ENCODE measurements around the gene HNRNPC.

The HNRNPC gene

DNA sequence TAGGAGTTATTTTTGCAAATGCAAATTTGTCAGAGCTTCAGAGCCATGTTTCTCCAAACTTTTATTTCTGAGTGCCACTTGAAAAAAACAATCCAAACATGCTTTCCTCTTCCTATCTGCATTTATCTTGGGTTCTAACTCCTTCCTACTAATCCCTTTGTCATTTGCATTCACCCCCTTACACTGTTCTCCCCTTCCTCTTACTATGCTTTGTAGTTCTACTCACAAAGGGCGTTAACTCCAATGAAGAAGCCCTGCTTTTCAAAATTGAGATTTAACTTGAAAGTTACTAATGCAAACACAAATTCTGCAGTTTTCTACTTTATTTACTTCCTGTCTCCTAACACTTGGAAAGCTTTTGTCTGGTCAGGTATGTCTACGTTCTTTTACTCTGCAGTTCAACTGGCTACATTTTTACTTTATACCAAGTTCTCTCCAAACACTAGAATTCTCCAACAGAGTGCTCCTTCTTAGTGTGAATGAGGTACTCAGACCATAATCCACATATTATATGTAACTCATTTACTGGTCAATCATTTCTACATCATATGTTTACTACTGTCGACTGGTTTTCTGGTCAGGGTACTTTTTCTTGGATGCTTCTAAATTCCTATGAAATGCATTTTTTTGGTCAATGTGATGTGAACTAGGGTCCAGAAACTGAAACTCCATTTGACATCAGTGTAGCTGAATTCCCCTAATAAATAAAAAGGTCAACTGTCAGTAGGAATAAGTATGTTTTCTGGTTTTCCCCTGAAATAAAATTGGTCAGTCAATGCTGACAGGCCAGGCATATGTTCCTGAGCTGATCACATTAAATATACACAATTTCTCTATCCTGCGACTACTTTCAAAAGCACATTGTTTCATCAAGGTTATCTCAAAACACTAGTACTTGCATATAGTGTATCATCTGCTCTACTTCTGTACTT lies 62.2 kb downstream of the HNRNPC start:
- H3K14ac ChIP-seq (ENCODE audit: low read length in 2 of 2) = no peak overlapping the region
- H3K27me3 ChIP-seq (ENCODE audit: control insufficient read depth in 1 of 2, insufficient read depth in 1 of 2, low read length in 2 of 2) = no peaks in the 10 kb centered on the region
- no peak overlapping the region for H4K91ac ChIP-seq (ENCODE audit: low read length)
- H3K79me1 ChIP-seq (replicated peaks; ENCODE audit: low read length, poor library complexity, severe bottlenecking) = peaks cover 12% of the 10 kb centered on the region
- no peak overlapping the region for H2BK12ac ChIP-seq (ENCODE audit: low read length in 2 of 2)
- no peak overlapping the region for H2AFZ ChIP-seq (ENCODE audit: low read depth, low read length)
- H2BK120ac ChIP-seq (ENCODE audit: low read depth, low read length) = no peak overlapping the region
- over 99% methylated on average over 3 of the region's 4 CpGs for WGBS
- H2BK15ac ChIP-seq (ENCODE audit: low read depth, poor library complexity, severe bottlenecking) = no peak overlapping the region
- no peak overlapping the region for H2BK5ac ChIP-seq (ENCODE audit: low read depth, low read length, poor library complexity, severe bottlenecking)
- peak overlapping the region; percentile 9 for H3K27ac ChIP-seq (ENCODE audit: low read length, poor library complexity, severe bottlenecking)
- no peak overlapping the region for H2AK5ac ChIP-seq (ENCODE audit: low read length, severe bottlenecking)
- peaks cover 20 to 94% of the 10 kb centered on the region in 2 experiments for H3K36me3 ChIP-seq (ENCODE audit: control insufficient read depth in 1 of 2, insufficient read depth in 2 of 2, low read depth in 1 of 2, low read length in 2 of 2)
- H3K4ac ChIP-seq (ENCODE audit: low read depth in 1 of 2, low read length in 2 of 2) = no peak overlapping the region
- H3K4me1 ChIP-seq (ENCODE audit: control insufficient read depth, insufficient read depth, low read depth, low read length) = no peaks in the 10 kb centered on the region
- no peak overlapping the region for H3K4me3 ChIP-seq (ENCODE audit: insufficient read depth in 1 of 2, low read depth in 1 of 2, low read length in 2 of 2)
- H3K9me3 ChIP-seq (ENCODE audit: control insufficient read depth, low read length) = no peaks in the 10 kb centered on the region
- DNase-seq = no peak
- no peak overlapping the region for H3K4me2 ChIP-seq (ENCODE audit: low read length, poor library complexity, severe bottlenecking)
- H3K9ac ChIP-seq (ENCODE audit: low read length) = no peak overlapping the region
- H3K23ac ChIP-seq (ENCODE audit: low read length in 2 of 2) = no peak overlapping the region
- H3K18ac ChIP-seq (ENCODE audit: low read depth in 1 of 2, low read length in 2 of 2) = no peak overlapping the region
- no peak overlapping the region for H4K8ac ChIP-seq (ENCODE audit: low read length)

DNA sequence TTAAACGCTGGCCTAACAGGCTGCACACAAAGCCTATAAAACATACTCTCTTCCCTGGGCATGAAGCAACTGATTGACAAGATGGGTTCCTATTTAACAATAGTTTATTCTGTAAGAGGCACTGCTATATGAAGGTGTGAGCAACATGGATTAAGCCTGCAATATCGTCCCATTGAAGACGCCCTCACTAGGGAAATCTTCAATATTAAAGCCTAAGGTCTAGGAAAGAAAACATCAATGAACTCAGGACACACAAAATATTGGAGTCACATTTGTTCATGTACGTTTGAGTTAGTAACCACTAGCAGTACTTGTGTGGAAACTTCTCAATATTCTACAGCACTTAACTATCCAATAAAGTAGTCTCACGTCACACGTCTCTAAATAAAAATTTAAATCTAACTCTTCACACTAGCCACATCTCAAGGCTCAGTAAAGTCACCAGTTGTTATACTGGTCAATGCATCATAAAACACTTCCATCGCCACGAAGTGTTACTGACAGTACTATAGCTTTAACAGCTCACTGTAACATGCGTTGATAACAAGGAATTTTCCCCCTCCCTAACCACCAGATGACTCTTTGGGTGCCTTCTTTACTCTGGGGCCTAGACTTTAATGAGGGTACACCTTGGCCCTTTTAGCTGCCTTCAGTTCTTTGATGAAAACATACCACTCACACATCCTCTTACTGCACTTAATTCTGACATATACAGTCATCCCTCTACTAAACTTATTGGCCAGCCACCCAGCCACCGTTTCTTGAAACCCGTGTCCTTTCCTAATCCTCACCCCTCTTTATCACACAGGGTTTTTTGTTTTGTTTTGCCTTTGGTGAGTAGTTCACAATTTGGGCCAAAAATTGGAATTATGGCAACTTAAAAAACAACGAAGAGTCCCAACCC lies 63.3 kb downstream of the HNRNPC start:
- Histone ChIP-seq H3K23ac (ENCODE audit: low read length in 2 of 2) (no peak overlapping the region), H3K27me3 (ENCODE audit: control insufficient read depth in 1 of 2, insufficient read depth in 1 of 2, low read length in 2 of 2) (no peaks in the 10 kb centered on the region), H3K18ac (ENCODE audit: low read depth in 1 of 2, low read length in 2 of 2) (no peak overlapping the region), H3K9ac (ENCODE audit: low read length) (no peak overlapping the region), H3K4ac (ENCODE audit: low read depth in 1 of 2, low read length in 2 of 2) (no peak overlapping the region), H3K79me1 (replicated peaks; ENCODE audit: low read length, poor library complexity, severe bottlenecking) (peaks cover 12% of the 10 kb centered on the region), H3K4me2 (ENCODE audit: low read length, poor library complexity, severe bottlenecking) (no peak overlapping the region), H4K8ac (ENCODE audit: low read length) (no peak overlapping the region), H3K4me3 (ENCODE audit: insufficient read depth in 1 of 2, low read depth in 1 of 2, low read length in 2 of 2) (no peak overlapping the region), H3K36me3 (ENCODE audit: control insufficient read depth in 1 of 2, insufficient read depth in 2 of 2, low read depth in 1 of 2, low read length in 2 of 2) (peaks cover 14 to 91% of the 10 kb centered on the region in 2 experiments), H2AFZ (ENCODE audit: low read depth, low read length) (no peak overlapping the region), H3K27ac (ENCODE audit: low read length, poor library complexity, severe bottlenecking) (no peak overlapping the region), H3K9me3 (ENCODE audit: control insufficient read depth, low read length) (no peaks in the 10 kb centered on the region), H3K14ac (ENCODE audit: low read length in 2 of 2) (no peak overlapping the region), H2AK5ac (ENCODE audit: low read length, severe bottlenecking) (no peak overlapping the region), H2BK15ac (ENCODE audit: low read depth, poor library complexity, severe bottlenecking) (no peak overlapping the region), H2BK5ac (ENCODE audit: low read depth, low read length, poor library complexity, severe bottlenecking) (no peak overlapping the region), H4K91ac (ENCODE audit: low read length) (no peak overlapping the region), H3K4me1 (ENCODE audit: control insufficient read depth, insufficient read depth, low read depth, low read length) (no peaks in the 10 kb centered on the region), H2BK12ac (ENCODE audit: low read length in 2 of 2) (no peak overlapping the region), H2BK120ac (ENCODE audit: low read depth, low read length) (no peak overlapping the region)
- DNase-seq = no peak
- 95% methylated on average over 9 of the region's 12 CpGs for WGBS

DNA sequence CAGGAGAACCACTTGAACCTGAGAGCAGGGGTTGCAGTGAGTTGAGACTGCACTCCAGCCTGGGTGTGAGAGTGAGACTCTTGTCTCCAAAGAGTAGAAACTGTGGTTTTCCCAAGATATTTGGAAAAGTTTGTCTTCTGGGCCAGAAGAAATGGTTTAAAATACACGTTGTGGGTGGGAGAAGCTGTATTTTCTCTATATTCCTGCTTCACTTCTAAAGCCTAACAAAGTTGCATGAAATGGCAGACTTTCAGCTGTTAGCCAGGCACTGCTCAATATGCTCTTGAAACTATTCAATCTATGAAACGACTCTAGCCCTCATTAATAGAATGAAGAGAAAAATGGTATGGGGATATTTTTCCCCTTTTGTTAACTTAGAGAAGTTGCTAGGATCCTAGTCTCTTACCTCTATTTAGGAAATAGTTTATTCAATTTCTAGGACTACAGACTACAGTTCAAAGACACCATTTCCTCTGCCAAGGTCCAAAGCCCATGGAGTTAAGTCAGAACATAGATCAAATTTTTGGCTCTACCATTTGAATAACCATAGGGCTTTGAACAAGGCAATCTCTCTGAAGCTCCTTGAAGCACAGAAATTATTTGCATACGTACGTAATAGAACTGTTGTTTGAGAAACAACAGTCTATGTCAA lies 64.1 kb downstream of the HNRNPC start:
- no peak overlapping the region for H2BK15ac ChIP-seq (ENCODE audit: low read depth, poor library complexity, severe bottlenecking)
- no peak overlapping the region for H2BK12ac ChIP-seq (ENCODE audit: low read length in 2 of 2)
- no peak overlapping the region for H3K18ac ChIP-seq (ENCODE audit: low read depth in 1 of 2, low read length in 2 of 2)
- no peaks in the 10 kb centered on the region for H3K27me3 ChIP-seq (ENCODE audit: control insufficient read depth in 1 of 2, insufficient read depth in 1 of 2, low read length in 2 of 2)
- H2AFZ ChIP-seq (ENCODE audit: low read depth, low read length) = no peak overlapping the region
- no peaks in the 10 kb centered on the region for H3K9me3 ChIP-seq (ENCODE audit: control insufficient read depth, low read length)
- H2BK5ac ChIP-seq (ENCODE audit: low read depth, low read length, poor library complexity, severe bottlenecking) = no peak overlapping the region
- H3K14ac ChIP-seq (ENCODE audit: low read length in 2 of 2) = no peak overlapping the region
- H3K23ac ChIP-seq (ENCODE audit: low read length in 2 of 2) = no peak overlapping the region
- no peak overlapping the region for H3K9ac ChIP-seq (ENCODE audit: low read length)
- H3K4me3 ChIP-seq (ENCODE audit: insufficient read depth in 1 of 2, low read depth in 1 of 2, low read length in 2 of 2) = no peak overlapping the region
- 100% methylated on average over 3 of the region's 4 CpGs for WGBS
- no peak overlapping the region for H4K8ac ChIP-seq (ENCODE audit: low read length)
- no peak overlapping the region for H3K4me2 ChIP-seq (ENCODE audit: low read length, poor library complexity, severe bottlenecking)
- peaks cover 12% of the 10 kb centered on the region for H3K79me1 ChIP-seq (replicated peaks; ENCODE audit: low read length, poor library complexity, severe bottlenecking)
- peaks cover 14 to 92% of the 10 kb centered on the region in 2 experiments for H3K36me3 ChIP-seq (ENCODE audit: control insufficient read depth in 1 of 2, insufficient read depth in 2 of 2, low read depth in 1 of 2, low read length in 2 of 2)
- H2BK120ac ChIP-seq (ENCODE audit: low read depth, low read length) = no peak overlapping the region
- H3K4me1 ChIP-seq (ENCODE audit: control insufficient read depth, insufficient read depth, low read depth, low read length) = no peaks in the 10 kb centered on the region
- H3K4ac ChIP-seq (ENCODE audit: low read depth in 1 of 2, low read length in 2 of 2) = no peak overlapping the region
- DNase-seq = no peak
- no peak overlapping the region for H3K27ac ChIP-seq (ENCODE audit: low read length, poor library complexity, severe bottlenecking)
- H2AK5ac ChIP-seq (ENCODE audit: low read length, severe bottlenecking) = no peak overlapping the region
- no peak overlapping the region for H4K91ac ChIP-seq (ENCODE audit: low read length)

Measured in mesenchymal stem cell (in vitro differentiated cells and primary cell).